ENCODE measurements around the gene VAPB. TPM values are rescaled to one million over a fixed set of nuclear protein-coding genes. Genes with fewer than 3 reads are reported as not detected.

The VAPB gene
- total RNA-seq, 1 donor from 2014 or later = 55.3 TPM

DNA sequence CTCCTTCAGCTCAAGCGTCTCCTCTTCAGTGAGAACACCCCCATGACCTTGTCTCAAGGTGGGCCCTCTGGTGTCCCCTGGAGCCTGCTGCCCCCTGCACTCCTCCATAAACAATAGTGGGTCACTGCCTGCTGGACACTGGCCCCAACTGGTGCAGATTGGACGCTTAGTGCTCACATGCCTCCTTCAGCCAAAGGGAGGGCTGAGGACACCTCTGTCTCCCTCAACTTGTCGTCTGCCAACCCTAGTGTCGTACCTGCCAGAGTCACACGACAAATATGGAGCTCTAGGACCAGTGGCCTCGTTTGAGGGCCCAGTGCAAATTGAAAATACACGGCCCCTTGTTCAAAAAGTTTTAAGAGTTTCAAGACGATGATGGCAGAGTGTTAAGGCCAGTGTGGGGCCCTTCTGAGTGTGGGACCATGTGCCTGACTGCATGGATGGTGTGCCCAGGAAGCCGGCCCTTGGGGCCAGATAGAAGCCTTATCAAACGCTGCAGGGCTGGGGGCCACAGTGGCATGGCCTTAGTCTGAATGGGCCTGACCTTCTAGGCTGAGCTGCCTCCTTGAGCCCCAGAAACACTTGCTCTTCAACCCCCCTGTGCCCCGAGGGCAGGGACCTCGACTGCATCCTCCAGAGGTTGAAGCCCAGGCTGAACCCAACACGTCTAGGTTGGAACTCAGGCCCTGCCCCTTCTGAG lies 106.0 kb downstream of the VAPB start:
- no peak for DNase-seq (ENCODE audit: low spot score)
- H3K9me3 Mint-ChIP-seq (ENCODE audit: low read depth) = peaks cover 5% of the 10 kb centered on the region
- H3K36me3 Mint-ChIP-seq (ENCODE audit: low read depth) = peaks cover 3% of the 10 kb centered on the region
- no peaks in the 10 kb centered on the region for H3K4me1 Mint-ChIP-seq (ENCODE audit: low read depth)
- TF ChIP-seq, protein P1, sequence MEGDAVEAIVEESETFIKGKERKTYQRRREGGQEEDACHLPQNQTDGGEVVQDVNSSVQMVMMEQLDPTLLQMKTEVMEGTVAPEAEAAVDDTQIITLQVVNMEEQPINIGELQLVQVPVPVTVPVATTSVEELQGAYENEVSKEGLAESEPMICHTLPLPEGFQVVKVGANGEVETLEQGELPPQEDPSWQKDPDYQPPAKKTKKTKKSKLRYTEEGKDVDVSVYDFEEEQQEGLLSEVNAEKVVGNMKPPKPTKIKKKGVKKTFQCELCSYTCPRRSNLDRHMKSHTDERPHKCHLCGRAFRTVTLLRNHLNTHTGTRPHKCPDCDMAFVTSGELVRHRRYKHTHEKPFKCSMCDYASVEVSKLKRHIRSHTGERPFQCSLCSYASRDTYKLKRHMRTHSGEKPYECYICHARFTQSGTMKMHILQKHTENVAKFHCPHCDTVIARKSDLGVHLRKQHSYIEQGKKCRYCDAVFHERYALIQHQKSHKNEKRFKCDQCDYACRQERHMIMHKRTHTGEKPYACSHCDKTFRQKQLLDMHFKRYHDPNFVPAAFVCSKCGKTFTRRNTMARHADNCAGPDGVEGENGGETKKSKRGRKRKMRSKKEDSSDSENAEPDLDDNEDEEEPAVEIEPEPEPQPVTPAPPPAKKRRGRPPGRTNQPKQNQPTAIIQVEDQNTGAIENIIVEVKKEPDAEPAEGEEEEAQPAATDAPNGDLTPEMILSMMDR (IDR thresholded peaks at IDR 0.05) = no peak
- no peak overlapping the region for H3K27ac Mint-ChIP-seq (ENCODE audit: unreplicated experiment)
- H3K27me3 Mint-ChIP-seq (ENCODE audit: low read depth) = no peaks in the 10 kb centered on the region
- no peak overlapping the region for H3K4me3 Mint-ChIP-seq (ENCODE audit: unreplicated experiment)

DNA sequence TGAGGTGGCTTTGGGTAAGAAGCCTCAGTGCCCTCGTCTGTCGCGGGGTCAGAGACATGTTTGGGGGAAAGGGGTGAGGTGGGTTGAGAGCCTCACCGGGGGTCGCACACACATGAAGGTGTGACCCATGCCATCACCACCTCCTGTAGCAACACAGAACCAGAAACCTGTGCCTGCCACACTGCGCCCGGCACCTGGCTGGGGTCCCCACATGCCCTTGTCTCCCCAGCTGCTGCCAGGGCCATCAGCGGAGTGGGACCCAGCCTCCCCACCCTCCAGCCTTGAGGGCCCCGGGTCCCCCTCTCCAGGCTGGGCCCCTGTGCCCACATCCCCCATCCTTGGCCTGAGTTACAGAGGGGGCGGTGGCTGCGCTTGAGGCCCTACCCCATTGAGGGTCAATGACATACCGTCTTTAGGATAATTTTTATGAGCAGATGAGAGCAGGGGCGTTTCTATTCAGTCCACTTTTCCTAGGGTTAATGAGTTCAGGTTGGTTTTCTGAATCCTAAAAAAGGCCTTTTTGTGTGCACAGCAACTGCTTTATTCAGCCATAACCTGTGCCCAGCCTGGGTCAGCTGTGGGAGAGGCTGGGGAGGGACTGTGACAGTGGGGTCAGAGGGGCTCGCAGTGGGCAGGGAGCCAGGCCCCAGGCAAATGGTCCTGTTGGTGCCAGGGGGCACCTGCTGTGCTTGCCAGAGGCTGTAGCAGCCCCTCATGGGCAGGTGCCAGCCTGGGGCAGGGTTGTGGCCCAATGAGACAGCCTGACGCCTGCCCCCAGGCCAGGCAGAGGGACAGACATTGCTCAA lies 106.8 kb downstream of the VAPB start:
- Mint-ChIP-seq H3K4me3 (ENCODE audit: unreplicated experiment) (no peak overlapping the region), H3K9me3 (ENCODE audit: low read depth) (no peaks in the 10 kb centered on the region), H3K27ac (ENCODE audit: unreplicated experiment) (peak overlapping the region; percentile 32), H3K4me1 (ENCODE audit: low read depth) (no peaks in the 10 kb centered on the region), H3K36me3 (ENCODE audit: low read depth) (peaks cover 3% of the 10 kb centered on the region), H3K27me3 (ENCODE audit: low read depth) (no peaks in the 10 kb centered on the region)
- no peak for DNase-seq (ENCODE audit: low spot score)
- TF ChIP-seq, protein P1 (IDR thresholded peaks at IDR 0.05) = no peak

DNA sequence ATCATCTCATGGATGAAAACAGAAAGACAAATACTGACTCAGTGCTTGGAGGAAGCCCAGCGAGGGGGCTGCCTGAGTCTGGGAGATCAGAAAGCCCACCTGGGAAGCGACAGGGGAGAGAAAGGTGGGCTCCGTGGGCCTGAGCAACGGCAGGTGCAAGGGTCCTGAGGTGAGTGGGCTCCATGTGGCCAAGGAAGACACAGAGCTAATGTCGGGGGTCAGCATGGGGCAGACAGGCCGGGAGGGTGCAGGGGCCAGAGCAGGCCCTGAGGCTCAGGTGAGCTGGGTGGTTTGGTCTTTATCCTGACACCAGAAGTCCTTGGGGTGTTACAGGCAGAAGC lies 107.4 kb downstream of the VAPB start:
- DNase-seq (ENCODE audit: low spot score) = no peak
- Mint-ChIP-seq H3K27me3 (ENCODE audit: low read depth) (no peaks in the 10 kb centered on the region), H3K9me3 (ENCODE audit: low read depth) (peaks cover under 1% of the 10 kb centered on the region), H3K36me3 (ENCODE audit: low read depth) (peaks cover 6% of the 10 kb centered on the region), H3K4me3 (ENCODE audit: unreplicated experiment) (no peak overlapping the region), H3K27ac (ENCODE audit: unreplicated experiment) (peak overlapping the region; percentile 32), H3K4me1 (ENCODE audit: low read depth) (no peaks in the 10 kb centered on the region)
- TF ChIP-seq, protein P1 (IDR thresholded peaks at IDR 0.05) = no peak

DNA sequence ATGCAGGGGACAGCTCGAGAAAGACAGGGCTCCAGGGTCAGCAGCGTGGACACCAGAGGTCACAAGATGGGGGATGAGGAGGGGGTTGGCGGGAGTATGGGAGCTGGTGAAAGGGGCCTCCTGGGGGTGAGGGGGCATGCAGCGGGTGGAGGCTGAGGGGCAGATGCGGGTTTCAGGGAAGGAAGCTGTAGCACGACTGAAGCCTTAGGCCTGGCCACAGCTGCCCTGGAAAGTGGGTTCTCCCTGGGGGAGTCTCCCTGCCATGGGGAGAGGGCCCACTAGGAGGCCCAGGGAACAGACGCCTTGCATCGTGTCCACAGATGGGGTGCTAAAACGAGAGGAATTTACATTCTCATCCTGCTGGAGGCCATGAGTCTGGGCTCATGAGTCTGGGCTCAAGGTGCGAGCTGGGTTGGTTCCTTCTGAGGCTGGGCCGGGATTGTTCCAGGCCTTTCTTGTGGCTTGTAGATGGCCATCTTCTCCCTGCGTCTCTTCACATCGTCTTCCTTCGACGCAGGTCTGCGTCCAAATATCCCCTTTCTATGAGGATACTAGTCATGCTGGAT lies 108.1 kb downstream of the VAPB start:
- H3K4me3 Mint-ChIP-seq (ENCODE audit: unreplicated experiment) = no peak overlapping the region
- TF ChIP-seq, protein P1 (IDR thresholded peaks at IDR 0.05) = no peak
- H3K27ac Mint-ChIP-seq (ENCODE audit: unreplicated experiment) = no peak overlapping the region
- no peak for DNase-seq (ENCODE audit: low spot score)
- H3K9me3 Mint-ChIP-seq (ENCODE audit: low read depth) = peaks cover 7% of the 10 kb centered on the region
- no peaks in the 10 kb centered on the region for H3K27me3 Mint-ChIP-seq (ENCODE audit: low read depth)
- no peaks in the 10 kb centered on the region for H3K4me1 Mint-ChIP-seq (ENCODE audit: low read depth)
- H3K36me3 Mint-ChIP-seq (ENCODE audit: low read depth) = peaks cover 12% of the 10 kb centered on the region

DNA sequence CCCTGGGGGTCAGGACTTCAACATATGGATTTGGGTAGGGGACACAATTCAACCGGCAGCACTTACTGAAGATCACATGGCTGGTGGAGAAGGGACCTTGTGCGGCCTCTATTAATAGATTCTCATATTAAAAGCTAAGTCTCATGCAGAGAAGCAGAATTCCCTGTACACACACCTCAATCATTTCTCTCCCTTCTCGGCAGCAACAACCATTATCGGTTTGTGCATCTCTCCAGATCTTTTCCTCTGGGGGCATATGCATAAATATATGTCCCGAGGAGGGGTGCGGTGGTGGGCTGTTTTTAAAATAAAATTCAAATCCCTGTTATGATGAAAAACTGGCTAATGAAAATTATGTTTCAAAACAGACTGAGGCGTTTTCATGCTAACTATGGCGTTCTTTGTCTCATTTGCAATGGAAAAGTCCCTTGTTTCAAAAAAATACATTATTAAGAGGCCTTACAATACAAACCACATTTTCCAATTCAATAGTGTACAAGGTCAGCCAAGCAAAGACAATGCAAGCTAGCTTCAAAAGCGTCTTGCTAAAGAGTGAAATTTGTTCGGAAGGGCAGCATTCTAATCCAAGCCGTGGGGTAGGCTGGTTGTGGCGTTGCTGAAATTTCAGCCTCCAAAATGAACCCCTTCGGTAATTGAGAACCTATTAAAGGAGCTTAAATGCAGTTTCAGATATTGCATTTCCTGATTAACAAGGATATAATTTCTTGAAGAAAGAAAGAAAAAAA lies 108.9 kb downstream of the VAPB start:
- Mint-ChIP-seq H3K9me3 (ENCODE audit: low read depth) (peaks cover 10% of the 10 kb centered on the region), H3K4me3 (ENCODE audit: unreplicated experiment) (no peak overlapping the region), H3K4me1 (ENCODE audit: low read depth) (no peaks in the 10 kb centered on the region), H3K36me3 (ENCODE audit: low read depth) (peaks cover 12% of the 10 kb centered on the region), H3K27ac (ENCODE audit: unreplicated experiment) (no peak overlapping the region), H3K27me3 (ENCODE audit: low read depth) (no peaks in the 10 kb centered on the region)
- DNase-seq (ENCODE audit: low spot score) = no peak
- TF ChIP-seq, protein P1 (IDR thresholded peaks at IDR 0.05) = no peak

Measured in chondrocyte (in vitro differentiated cells).